HEK293T (cell line): ENCODE data around the gene XPNPEP2.

Experiments
- ELF4 ChIP-seq: fragments of 450-650 bp; IDR thresholded peaks from 2 replicates; pipeline ENCODE4 v1.6.1; 2017; ENCODE audit warnings: antibody characterized with exemption
- FOXA1 ChIP-seq: fragments of 450-650 bp; IDR thresholded peaks from 2 replicates; pipeline ENCODE4 v1.6.1; 2016; ENCODE audit warnings: mild to moderate bottlenecking
- FOXK2 ChIP-seq: fragments of 450-650 bp; IDR thresholded peaks from 2 replicates; pipeline ENCODE4 v1.6.1; 2016; ENCODE audit warnings: mild to moderate bottlenecking
- FOXM1 ChIP-seq: fragments of 450-650 bp; IDR thresholded peaks from 2 replicates; pipeline ENCODE4 v1.6.1; 2017; ENCODE audit warnings: mild to moderate bottlenecking, borderline replicate concordance
- NFRKB ChIP-seq: fragments of 450-650 bp; IDR thresholded peaks from 2 replicates; pipeline ENCODE4 v1.6.1; 2016; ENCODE audit warnings: mild to moderate bottlenecking, moderate library complexity
- PKNOX1 ChIP-seq: fragments of 450-650 bp; IDR thresholded peaks from 2 replicates; pipeline ENCODE4 v1.6.1; 2016
- SP1 ChIP-seq: fragments of 450-650 bp; IDR thresholded peaks from 2 replicates; pipeline ENCODE4 v1.6.1; 2017
- TARDBP ChIP-seq: fragments of 450-650 bp; IDR thresholded peaks from 2 replicates; pipeline ENCODE4 v1.6.1; 2016

- TF ChIP-seq FOXK2: no peak
- TF ChIP-seq SP1: no peak
- TF ChIP-seq NFRKB: no peak
- no peak for TF ChIP-seq PKNOX1
- TF ChIP-seq TARDBP: no peak
- no peak for TF ChIP-seq FOXA1
- no peak for TF ChIP-seq ELF4
- no peak for TF ChIP-seq FOXM1
Observed at GRCh38 chrX:129744861-129745321, 6.1 kb downstream of the XPNPEP2 start.
